HEK293 (cell line): ENCODE measurements around the gene JOSD2.

Source experiments
- CTCF ChIA-PET: fragments of 350-600 bp; formaldehyde crosslinking; extraction: SDS; loops from one replicate; lab custom pipeline; 2021; ENCODE audit warnings: antibody characterized with exemption; lab: Yijun Ruan, JAX
- POLR2A ChIA-PET: fragments of 300-600 bp; formaldehyde crosslinking; extraction: SDS; loops from one replicate; lab custom pipeline; 2020; ENCODE audit warnings: antibody characterized with exemption, inconsistent platforms; lab: Yijun Ruan, JAX
- H3K27ac ChIP-seq: fragments of 200-500 bp; sonication (Bioruptor generic); 2 replicates; pipeline ENCODE4 v1.5.1; 2014; ENCODE audit warnings: low read depth, low read length, control low read depth, inconsistent platforms; ENCODE audit errors: extremely low read depth
- H3K36me3 ChIP-seq, 2 experiments: fragments of 200-500 bp in 1 of 2; sonication (Bioruptor generic) in 1 of 2; 1 replicate in 1 of 2; 2 replicates in 1 of 2; pipeline ENCODE4 v1.5.1; 2014 to 2017; ENCODE audit warnings: inconsistent platforms in 2 of 2, low read length in 2 of 2; ENCODE audit not compliant: control insufficient read depth in 2 of 2, insufficient read depth in 1 of 2
- H3K4me1 ChIP-seq: fragments of 200-500 bp; sonication (Bioruptor generic); 2 replicates; pipeline ENCODE4 v1.5.1; 2014; ENCODE audit warnings: mild to moderate bottlenecking, low read length, inconsistent platforms; ENCODE audit not compliant: control insufficient read depth, insufficient read depth
- H3K4me3 ChIP-seq: 2 replicates; pipeline ENCODE4 v1.5.1; 2011; ENCODE audit warnings: low read depth, mild to moderate bottlenecking, control low read depth, low read length, moderate library complexity
- H3K9me3 ChIP-seq: fragments of 200-500 bp; sonication (Bioruptor generic); 2 replicates; pipeline ENCODE4 v1.5.1; 2014; ENCODE audit warnings: low read depth, low read length, inconsistent platforms; ENCODE audit not compliant: control insufficient read depth, insufficient read depth
- HOXC10 ChIP-seq: sonication (generic); formaldehyde crosslinking; IDR thresholded peaks from 2 replicates; pipeline ENCODE4 v1.8.1; 2023; ENCODE audit warnings: mild to moderate bottlenecking, missing genetic modification reagents
- KLF16 ChIP-seq: fragments of 450-650 bp; formaldehyde crosslinking; IDR thresholded peaks from 2 replicates; pipeline ENCODE4 v1.5.1; 2017; ENCODE audit warnings: missing biosample characterization, missing genetic modification characterization
- ZIC2 ChIP-seq: fragments of 450-650 bp; formaldehyde crosslinking; IDR thresholded peaks from 2 replicates; pipeline ENCODE4 v1.5.1; 2016; ENCODE audit warnings: missing biosample characterization, missing genetic modification characterization
- ZNF10 ChIP-seq: fragments of 450-650 bp; formaldehyde crosslinking; IDR thresholded peaks from 2 replicates; pipeline ENCODE4 v1.5.1; 2017; ENCODE audit warnings: missing biosample characterization, missing genetic modification characterization
- ZNF146 ChIP-seq: fragments of 450-650 bp; formaldehyde crosslinking; IDR thresholded peaks from 2 replicates; pipeline ENCODE4 v1.5.1; 2016; ENCODE audit warnings: missing biosample characterization, missing genetic modification characterization
- ZNF2 ChIP-seq: fragments of 450-650 bp; formaldehyde crosslinking; IDR thresholded peaks from 2 replicates; pipeline ENCODE4 v1.5.1; 2016; ENCODE audit warnings: missing biosample characterization, missing genetic modification characterization
- ZNF341 ChIP-seq: fragments of 450-650 bp; formaldehyde crosslinking; IDR thresholded peaks from 2 replicates; pipeline ENCODE4; 2016; ENCODE audit warnings: low read depth, missing biosample characterization, missing genetic modification characterization
- ZNF561 ChIP-seq: fragments of 450-650 bp; IDR thresholded peaks from 2 replicates; pipeline ENCODE4 v1.5.1; 2018; ENCODE audit warnings: missing biosample characterization, missing genetic modification characterization, borderline replicate concordance
- ZNF660 ChIP-seq: fragments of 450-650 bp; IDR thresholded peaks from 2 replicates; pipeline ENCODE4 v1.5.1; 2018; ENCODE audit warnings: missing biosample characterization, mild to moderate bottlenecking, missing genetic modification characterization
- ZNF664 ChIP-seq: fragments of 450-650 bp; formaldehyde crosslinking; IDR thresholded peaks from 2 replicates; pipeline ENCODE4 v1.5.1; 2016; ENCODE audit warnings: missing biosample characterization, missing genetic modification characterization
- TF ChIP-seq, protein P1 (sequence below): fragments of 450-650 bp; formaldehyde crosslinking; IDR thresholded peaks from 2 replicates; pipeline ENCODE4 v1.5.1; 2016; ENCODE audit warnings: missing biosample characterization, missing genetic modification characterization
- TF ChIP-seq, protein P2 (sequence below): fragments of 450-650 bp; IDR thresholded peaks from 2 replicates; pipeline ENCODE4 v1.5.1; 2018; ENCODE audit warnings: missing biosample characterization, mild to moderate bottlenecking, missing genetic modification characterization
- TF ChIP-seq, protein P3 (sequence below): fragments of 450-650 bp; formaldehyde crosslinking; conservative IDR thresholded peaks from 2 replicates; pipeline ENCODE4 v1.5.1; 2016; ENCODE audit warnings: low read depth, missing biosample characterization, missing genetic modification characterization
- TF ChIP-seq, protein P4 (sequence below): fragments of 450-650 bp; formaldehyde crosslinking; IDR thresholded peaks from 2 replicates; pipeline ENCODE4 v1.5.1; 2016; ENCODE audit warnings: missing biosample characterization, missing genetic modification characterization

Gene JOSD2

DNA sequence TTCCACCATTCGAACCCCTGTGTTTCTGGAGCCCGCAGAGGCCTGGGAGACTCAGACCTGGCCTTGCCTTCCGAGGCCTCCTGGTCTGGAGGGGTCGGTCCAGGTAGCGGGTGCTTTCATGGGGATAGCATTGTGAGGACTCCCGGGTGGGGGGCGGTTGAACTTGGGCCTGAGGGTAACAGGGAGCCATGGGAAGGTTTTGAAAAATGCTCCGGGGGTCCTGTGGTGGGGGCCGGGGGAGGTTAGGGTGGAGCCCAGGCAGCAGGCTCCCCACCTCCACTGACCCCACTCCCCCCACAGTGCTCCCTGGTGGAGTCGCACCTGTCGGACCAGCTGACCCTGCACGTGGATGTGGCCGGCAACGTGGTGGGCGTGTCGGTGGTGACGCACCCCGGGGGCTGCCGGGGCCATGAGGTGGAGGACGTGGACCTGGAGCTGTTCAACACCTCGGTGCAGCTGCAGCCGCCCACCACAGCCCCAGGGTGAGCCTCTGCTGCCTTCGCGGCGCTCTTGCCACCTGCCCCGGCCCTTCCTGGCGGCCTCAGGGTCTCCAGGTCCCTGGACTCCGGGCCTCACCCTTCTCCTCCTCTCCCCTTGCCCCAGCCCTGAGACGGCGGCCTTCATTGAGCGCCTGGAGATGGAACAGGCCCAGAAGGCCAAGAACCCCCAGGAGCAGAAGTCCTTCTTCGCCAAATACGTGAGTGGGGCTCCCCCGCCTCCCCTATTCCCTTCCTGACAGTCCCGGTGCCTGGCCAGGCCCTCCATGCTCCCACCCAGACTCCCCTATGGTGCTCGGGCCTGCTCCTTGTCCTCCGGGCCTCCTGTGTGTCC lies 30.5 kb downstream of the JOSD2 start:
- peaks cover 15 to 69% of the 10 kb centered on the region in 2 experiments; a peak in 2 of 3 replicates for H3K36me3 ChIP-seq
- H3K9me3 ChIP-seq: no peaks in the 10 kb centered on the region
- 0 out of 2 replicates have a peak, but pooled peaks have one; percentile 33 for TF ChIP-seq HOXC10
- no peak for TF ChIP-seq ZNF341 (tag by site-specific recombination)
- ChIA-PET POLR2A (interaction anchor here (0.6 kb wide), 1 partner anchor 58 kb away, joined by 3 read pairs; no protein-coding TSS in a partner anchor), CTCF (interaction anchor here (1.0 kb wide), 1 partner anchor 29 kb away, joined by 3 read pairs; no protein-coding TSS in a partner anchor)
- H3K4me1 ChIP-seq: peaks cover 7% of the 10 kb centered on the region; the same call in 1 of the 2 replicates
- no peak overlapping the region for H3K27ac ChIP-seq
- no peak overlapping the region for H3K4me3 ChIP-seq

DNA sequence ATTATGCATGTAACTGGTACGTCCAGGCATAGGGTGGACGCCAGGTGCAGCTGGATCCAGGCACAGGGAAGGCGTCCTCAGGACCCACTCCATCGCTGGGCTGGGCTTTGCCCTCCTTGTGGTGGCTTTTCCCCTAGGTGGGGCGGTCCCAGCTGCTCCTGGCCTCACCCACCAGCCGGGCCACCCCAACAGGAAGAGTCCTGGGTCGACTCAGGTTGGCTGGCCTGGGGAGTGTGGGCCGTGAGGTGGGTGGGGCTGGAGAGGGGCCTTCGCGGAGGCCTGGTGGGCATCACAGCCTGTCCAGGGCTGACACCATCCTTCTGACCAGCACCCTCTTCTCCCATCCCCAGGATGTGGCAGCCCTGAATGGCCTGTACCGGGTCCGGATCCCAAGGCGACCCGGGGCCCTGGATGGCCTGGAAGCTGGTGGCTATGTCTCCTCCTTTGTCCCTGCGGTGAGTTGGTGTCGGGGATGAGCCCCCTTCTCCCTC lies 31.2 kb downstream of the JOSD2 start:
- H3K36me3 ChIP-seq: peaks cover 15 to 62% of the 10 kb centered on the region in 2 experiments; a peak in 2 of 3 replicates
- no peaks in the 10 kb centered on the region for H3K9me3 ChIP-seq
- TF ChIP-seq, protein P1, sequence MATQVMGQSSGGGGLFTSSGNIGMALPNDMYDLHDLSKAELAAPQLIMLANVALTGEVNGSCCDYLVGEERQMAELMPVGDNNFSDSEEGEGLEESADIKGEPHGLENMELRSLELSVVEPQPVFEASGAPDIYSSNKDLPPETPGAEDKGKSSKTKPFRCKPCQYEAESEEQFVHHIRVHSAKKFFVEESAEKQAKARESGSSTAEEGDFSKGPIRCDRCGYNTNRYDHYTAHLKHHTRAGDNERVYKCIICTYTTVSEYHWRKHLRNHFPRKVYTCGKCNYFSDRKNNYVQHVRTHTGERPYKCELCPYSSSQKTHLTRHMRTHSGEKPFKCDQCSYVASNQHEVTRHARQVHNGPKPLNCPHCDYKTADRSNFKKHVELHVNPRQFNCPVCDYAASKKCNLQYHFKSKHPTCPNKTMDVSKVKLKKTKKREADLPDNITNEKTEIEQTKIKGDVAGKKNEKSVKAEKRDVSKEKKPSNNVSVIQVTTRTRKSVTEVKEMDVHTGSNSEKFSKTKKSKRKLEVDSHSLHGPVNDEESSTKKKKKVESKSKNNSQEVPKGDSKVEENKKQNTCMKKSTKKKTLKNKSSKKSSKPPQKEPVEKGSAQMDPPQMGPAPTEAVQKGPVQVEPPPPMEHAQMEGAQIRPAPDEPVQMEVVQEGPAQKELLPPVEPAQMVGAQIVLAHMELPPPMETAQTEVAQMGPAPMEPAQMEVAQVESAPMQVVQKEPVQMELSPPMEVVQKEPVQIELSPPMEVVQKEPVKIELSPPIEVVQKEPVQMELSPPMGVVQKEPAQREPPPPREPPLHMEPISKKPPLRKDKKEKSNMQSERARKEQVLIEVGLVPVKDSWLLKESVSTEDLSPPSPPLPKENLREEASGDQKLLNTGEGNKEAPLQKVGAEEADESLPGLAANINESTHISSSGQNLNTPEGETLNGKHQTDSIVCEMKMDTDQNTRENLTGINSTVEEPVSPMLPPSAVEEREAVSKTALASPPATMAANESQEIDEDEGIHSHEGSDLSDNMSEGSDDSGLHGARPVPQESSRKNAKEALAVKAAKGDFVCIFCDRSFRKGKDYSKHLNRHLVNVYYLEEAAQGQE (tag by site-specific recombination): no peak
- TF ChIP-seq HOXC10 (0 out of 2 replicates have a peak, but pooled peaks have one; percentile 16), ZNF146 (tag by site-specific recombination) (no peak)
- peaks cover 7% of the 10 kb centered on the region; the same call in 1 of the 2 replicates for H3K4me1 ChIP-seq
- no peak overlapping the region for H3K27ac ChIP-seq
- ChIA-PET POLR2A (interaction anchor here (1.6 kb wide), 1 partner anchor 31 kb away, joined by 7 read pairs; the partner anchor contains the start of gene JOSD2), CTCF (interaction anchor here (0.6 to 2.2 kb wide), 8 partner anchors 21 to 952 kb away, joined by 3 to 14 read pairs (median 3); no protein-coding TSS in a partner anchor)
- no peak overlapping the region for H3K4me3 ChIP-seq

DNA sequence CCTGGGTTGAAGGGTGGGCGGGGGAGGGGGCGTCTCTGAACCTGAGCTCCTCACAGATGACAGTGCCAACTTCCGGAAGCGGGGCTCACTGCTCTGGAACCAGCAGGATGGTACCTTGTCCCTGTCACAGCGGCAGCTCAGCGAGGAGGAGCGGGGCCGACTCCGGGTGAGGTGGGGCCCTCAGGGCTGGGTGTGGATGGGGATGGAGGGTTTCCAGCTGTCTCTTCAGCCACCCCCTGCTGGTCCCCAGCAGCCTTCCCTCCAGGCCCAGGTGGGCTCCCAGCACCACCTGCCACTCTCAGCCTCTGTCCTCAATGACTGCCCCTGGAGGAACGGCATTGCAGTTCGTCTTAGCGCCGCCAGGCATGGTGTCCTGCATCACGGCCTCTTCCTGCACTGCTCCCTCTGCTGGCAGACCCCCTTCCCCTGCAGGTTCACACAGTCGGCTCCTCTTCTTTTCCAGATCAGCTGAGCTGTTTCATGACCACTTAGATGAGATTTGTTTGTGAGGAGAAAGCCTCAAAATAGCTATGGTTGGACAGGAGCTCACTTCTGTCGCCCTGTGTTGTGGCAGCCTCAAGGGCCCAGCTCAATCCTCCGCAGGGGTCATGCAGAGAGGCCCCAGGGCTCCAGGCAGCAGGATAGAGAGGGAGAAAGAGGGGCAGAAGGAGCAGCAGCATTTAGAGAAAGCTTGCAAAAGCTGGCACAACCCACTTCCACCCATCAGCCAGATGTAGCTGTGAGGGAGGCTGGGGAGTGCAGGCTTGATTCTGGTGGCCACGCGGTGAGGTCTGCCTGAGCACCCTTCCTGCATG lies 31.9 kb downstream of the JOSD2 start:
- ChIA-PET POLR2A (interaction anchor here (1.6 to 1.7 kb wide), 2 partner anchors 32 to 95 kb away, joined by 6 to 7 read pairs; partner anchors contain the start of genes JOSD2 and POLD1), CTCF (interaction anchor here (0.5 to 2.2 kb wide), 15 partner anchors 8 to 952 kb away, joined by 3 to 14 read pairs (median 3); no protein-coding TSS in a partner anchor)
- Histone ChIP-seq H3K36me3 (peaks cover 15 to 55% of the 10 kb centered on the region in 2 experiments; a peak in 2 of 3 replicates), H3K9me3 (no peaks in the 10 kb centered on the region), H3K27ac (no peak overlapping the region), H3K4me1 (peaks cover 7% of the 10 kb centered on the region; the same call in 1 of the 2 replicates), H3K4me3 (no peak overlapping the region)
- peak; percentile 57 for TF ChIP-seq ZIC2 (tag by site-specific recombination)
- TF ChIP-seq ZNF561 (tag by site-specific recombination): 0 out of 2 replicates have a peak, but pooled peaks have one; percentile 28
- no peak for TF ChIP-seq ZNF10 (tag by site-specific recombination)
- TF ChIP-seq KLF16 (tag by site-specific recombination): no peak
- TF ChIP-seq ZNF660: 0 out of 2 replicates have a peak, but pooled peaks have one; percentile 26
- TF ChIP-seq ZNF664: 0 out of 2 replicates have a peak, but pooled peaks have one; percentile 35
- TF ChIP-seq, protein P2, sequence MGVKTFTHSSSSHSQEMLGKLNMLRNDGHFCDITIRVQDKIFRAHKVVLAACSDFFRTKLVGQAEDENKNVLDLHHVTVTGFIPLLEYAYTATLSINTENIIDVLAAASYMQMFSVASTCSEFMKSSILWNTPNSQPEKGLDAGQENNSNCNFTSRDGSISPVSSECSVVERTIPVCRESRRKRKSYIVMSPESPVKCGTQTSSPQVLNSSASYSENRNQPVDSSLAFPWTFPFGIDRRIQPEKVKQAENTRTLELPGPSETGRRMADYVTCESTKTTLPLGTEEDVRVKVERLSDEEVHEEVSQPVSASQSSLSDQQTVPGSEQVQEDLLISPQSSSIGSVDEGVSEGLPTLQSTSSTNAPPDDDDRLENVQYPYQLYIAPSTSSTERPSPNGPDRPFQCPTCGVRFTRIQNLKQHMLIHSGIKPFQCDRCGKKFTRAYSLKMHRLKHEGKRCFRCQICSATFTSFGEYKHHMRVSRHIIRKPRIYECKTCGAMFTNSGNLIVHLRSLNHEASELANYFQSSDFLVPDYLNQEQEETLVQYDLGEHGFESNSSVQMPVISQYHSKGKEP: no peak
- 0 out of 2 replicates have a peak, but pooled peaks have one; percentile 40 for TF ChIP-seq ZNF2
- TF ChIP-seq, protein P3, sequence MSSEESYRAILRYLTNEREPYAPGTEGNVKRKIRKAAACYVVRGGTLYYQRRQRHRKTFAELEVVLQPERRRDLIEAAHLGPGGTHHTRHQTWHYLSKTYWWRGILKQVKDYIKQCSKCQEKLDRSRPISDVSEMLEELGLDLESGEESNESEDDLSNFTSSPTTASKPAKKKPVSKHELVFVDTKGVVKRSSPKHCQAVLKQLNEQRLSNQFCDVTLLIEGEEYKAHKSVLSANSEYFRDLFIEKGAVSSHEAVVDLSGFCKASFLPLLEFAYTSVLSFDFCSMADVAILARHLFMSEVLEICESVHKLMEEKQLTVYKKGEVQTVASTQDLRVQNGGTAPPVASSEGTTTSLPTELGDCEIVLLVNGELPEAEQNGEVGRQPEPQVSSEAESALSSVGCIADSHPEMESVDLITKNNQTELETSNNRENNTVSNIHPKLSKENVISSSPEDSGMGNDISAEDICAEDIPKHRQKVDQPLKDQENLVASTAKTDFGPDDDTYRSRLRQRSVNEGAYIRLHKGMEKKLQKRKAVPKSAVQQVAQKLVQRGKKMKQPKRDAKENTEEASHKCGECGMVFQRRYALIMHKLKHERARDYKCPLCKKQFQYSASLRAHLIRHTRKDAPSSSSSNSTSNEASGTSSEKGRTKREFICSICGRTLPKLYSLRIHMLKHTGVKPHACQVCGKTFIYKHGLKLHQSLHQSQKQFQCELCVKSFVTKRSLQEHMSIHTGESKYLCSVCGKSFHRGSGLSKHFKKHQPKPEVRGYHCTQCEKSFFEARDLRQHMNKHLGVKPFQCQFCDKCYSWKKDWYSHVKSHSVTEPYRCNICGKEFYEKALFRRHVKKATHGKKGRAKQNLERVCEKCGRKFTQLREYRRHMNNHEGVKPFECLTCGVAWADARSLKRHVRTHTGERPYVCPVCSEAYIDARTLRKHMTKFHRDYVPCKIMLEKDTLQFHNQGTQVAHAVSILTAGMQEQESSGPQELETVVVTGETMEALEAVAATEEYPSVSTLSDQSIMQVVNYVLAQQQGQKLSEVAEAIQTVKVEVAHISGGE (tag by site-specific recombination): 0 out of 2 replicates have a peak, but pooled peaks have one; percentile 11
- TF ChIP-seq, protein P4, sequence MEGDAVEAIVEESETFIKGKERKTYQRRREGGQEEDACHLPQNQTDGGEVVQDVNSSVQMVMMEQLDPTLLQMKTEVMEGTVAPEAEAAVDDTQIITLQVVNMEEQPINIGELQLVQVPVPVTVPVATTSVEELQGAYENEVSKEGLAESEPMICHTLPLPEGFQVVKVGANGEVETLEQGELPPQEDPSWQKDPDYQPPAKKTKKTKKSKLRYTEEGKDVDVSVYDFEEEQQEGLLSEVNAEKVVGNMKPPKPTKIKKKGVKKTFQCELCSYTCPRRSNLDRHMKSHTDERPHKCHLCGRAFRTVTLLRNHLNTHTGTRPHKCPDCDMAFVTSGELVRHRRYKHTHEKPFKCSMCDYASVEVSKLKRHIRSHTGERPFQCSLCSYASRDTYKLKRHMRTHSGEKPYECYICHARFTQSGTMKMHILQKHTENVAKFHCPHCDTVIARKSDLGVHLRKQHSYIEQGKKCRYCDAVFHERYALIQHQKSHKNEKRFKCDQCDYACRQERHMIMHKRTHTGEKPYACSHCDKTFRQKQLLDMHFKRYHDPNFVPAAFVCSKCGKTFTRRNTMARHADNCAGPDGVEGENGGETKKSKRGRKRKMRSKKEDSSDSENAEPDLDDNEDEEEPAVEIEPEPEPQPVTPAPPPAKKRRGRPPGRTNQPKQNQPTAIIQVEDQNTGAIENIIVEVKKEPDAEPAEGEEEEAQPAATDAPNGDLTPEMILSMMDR (tag by site-specific recombination): peak; percentile 96
- 0 out of 2 replicates have a peak, but pooled peaks have one; percentile 1 for TF ChIP-seq HOXC10
